Memory B cell (primary cell): ENCODE results near the gene HIVEP3.

ENCODE experiments used
- ATAC-seq: fragments of 150-1000 bp; cut with Tn5 transposase; 2 replicates; pipeline ENCODE4 v1.10.0; 2021; ENCODE audit warnings: low read depth, mild to moderate bottlenecking, moderate library complexity
- DNase-seq, 2 donors: peaks; one replicate each; pipeline ENCODE4 v3.0.0; 2022; ENCODE audit warnings: low spot score in 2 of 2
- H3K27ac Mint-ChIP-seq: one replicate; pipeline ENCODE4 v1.8.0; 2022; ENCODE audit warnings: mild to moderate bottlenecking, moderate library complexity, mixed read lengths
- H3K27me3 Mint-ChIP-seq: one replicate; pipeline ENCODE4 v1.8.0; 2022; ENCODE audit warnings: mixed read lengths
- H3K36me3 Mint-ChIP-seq: one replicate; pipeline ENCODE4 v1.8.0; 2022; ENCODE audit warnings: mild to moderate bottlenecking, mixed read lengths
- H3K4me1 Mint-ChIP-seq: one replicate; pipeline ENCODE4 v1.8.0; 2022; ENCODE audit warnings: mixed read lengths
- H3K4me3 Mint-ChIP-seq: one replicate; pipeline ENCODE4 v1.8.0; 2022; ENCODE audit warnings: mild to moderate bottlenecking, moderate library complexity, mixed read lengths
- H3K9me3 Mint-ChIP-seq: one replicate; pipeline ENCODE4 v1.8.0; 2022; ENCODE audit warnings: mixed read lengths

The HIVEP3 gene

DNA sequence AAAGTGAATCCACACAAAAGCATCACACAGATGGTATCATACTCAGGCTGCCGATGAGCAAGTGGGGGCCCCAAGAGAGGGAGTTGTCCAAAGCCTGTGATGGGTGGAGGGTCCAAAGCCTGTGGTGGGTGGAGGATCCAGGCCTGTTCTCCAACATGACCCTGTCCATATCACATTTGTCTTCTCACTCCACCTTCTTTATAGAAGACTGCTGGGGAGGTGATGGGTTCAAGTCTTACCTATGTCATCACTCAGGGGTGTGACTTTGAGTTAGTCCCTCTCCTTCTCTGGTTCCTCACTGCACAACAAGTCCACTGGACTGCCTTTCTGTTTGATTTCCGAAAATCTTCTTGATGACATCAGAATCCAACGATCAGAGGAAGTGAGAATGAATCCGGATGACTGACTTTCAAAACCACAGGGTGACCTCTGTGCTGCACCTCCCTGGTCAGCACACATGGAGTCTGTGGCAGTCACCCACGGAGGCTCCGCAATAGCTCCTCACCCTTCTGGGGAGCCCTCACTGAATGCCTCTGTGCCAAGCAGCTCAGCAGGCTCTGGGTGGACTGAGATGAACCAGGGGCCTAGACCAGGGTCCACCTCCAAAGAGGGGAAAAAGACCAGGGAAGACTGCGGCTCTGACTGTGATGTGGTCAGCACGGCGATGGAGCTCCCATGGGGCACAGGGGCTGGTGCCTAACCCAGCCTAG is 166.8 kb downstream of the HIVEP3 start:
- DNase-seq (peak; percentile 35 to 55), ATAC-seq (peak; percentile 49)
- Mint-ChIP-seq H3K36me3 (no peaks in the 10 kb centered on the region), H3K9me3 (no peaks in the 10 kb centered on the region), H3K4me3 (peak overlapping the region; percentile 50), H3K27ac (peak overlapping the region; percentile 98), H3K27me3 (no peaks in the 10 kb centered on the region), H3K4me1 (peaks cover 47% of the 10 kb centered on the region)

- Mint-ChIP-seq H3K4me1 (peaks cover 57% of the 10 kb centered on the region), H3K36me3 (no peaks in the 10 kb centered on the region), H3K27me3 (no peaks in the 10 kb centered on the region), H3K27ac (no peak overlapping the region), H3K9me3 (no peaks in the 10 kb centered on the region), H3K4me3 (peak overlapping the region; percentile 50)
- DNase-seq (no peak), ATAC-seq (no peak)
These were observed 168.6 kb downstream of the HIVEP3 start for GRCh38 chr1:41749991-41750745.

DNA sequence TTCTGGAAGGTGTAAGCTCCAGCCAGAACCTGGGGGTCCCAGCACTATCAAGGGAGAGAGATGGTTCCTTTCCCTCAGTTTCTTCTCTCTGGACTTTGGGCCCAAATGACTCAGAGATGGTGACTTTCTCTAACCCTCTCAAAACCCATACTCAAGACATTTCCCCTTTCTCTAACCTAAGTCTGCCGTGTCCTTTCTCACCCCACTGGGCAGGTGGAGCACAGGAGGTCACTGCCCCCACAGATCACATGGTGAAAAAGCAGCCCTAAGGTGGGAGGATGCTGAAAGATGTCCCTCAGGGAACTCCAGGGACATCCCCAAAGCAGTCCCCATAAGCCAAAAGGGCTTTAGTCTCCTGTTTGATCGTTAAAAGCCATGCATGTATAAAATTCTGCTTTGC is 173.7 kb downstream of the HIVEP3 start:
- Mint-ChIP-seq H3K4me1 (peaks cover 44% of the 10 kb centered on the region), H3K27me3 (no peaks in the 10 kb centered on the region), H3K4me3 (no peak overlapping the region), H3K27ac (no peak overlapping the region), H3K9me3 (no peaks in the 10 kb centered on the region), H3K36me3 (no peaks in the 10 kb centered on the region)
- ATAC-seq (peak; percentile 26), DNase-seq (no peak)

DNA sequence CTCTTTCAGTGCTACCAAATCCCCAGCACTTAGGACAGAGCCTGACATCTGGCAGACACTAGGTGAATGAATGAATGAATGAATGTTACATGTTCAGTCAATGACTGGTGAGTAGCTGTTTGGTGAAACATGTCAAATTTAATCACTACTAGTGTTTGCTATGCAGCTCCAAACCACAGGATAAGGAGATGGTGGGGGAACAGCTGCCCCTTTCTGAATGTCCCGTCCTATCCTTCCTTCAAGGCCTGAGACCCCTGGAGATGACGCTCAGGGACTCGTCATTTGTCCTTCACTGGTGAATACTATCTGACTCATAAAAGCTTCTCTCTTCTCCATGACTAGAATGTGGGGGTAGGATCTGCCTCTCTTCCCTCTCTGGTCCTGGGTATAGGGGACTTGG is 175.4 kb downstream of the HIVEP3 start:
- no peaks in the 10 kb centered on the region for H3K27me3 Mint-ChIP-seq
- no peaks in the 10 kb centered on the region for H3K36me3 Mint-ChIP-seq
- H3K4me3 Mint-ChIP-seq, result no peak overlapping the region
- H3K9me3 Mint-ChIP-seq, result no peaks in the 10 kb centered on the region
- peaks cover 46% of the 10 kb centered on the region for H3K4me1 Mint-ChIP-seq
- no peak for DNase-seq
- H3K27ac Mint-ChIP-seq, result peak overlapping the region; percentile 5
- no peak for ATAC-seq

GRCh38 chr1:41742219-41742618 is 176.5 kb downstream of the HIVEP3 start:
- peaks cover 54% of the 10 kb centered on the region for H3K4me1 Mint-ChIP-seq

DNA sequence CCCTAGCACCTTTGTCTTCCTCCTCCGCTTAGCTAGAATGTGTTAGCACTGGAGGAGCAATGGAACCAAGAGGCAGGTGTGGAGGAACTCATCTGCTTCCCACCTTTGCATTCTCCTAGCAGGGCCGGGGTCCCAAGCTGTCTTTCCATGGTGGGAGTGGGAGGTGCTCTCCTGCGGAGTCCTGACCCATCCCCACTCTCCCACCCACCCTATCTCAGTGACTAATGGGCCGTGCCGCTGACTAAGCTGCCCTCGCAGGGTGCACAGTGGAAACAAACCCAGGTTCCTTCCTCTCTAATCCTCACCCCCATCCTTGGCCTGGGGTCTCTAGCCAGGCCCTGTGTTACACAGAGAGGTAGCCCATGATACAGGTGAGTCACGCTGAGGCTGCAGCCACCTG is 177.5 kb downstream of the HIVEP3 start:
- no peak overlapping the region for H3K27ac Mint-ChIP-seq
- no peak overlapping the region for H3K4me3 Mint-ChIP-seq
- H3K36me3 Mint-ChIP-seq, result no peaks in the 10 kb centered on the region
- no peaks in the 10 kb centered on the region for H3K9me3 Mint-ChIP-seq
- ATAC-seq (no peak), DNase-seq (no peak)
- H3K4me1 Mint-ChIP-seq, result peaks cover 50% of the 10 kb centered on the region
- no peaks in the 10 kb centered on the region for H3K27me3 Mint-ChIP-seq

More at GRCh38 chr1:41742219-41742618, 176.5 kb downstream of the HIVEP3 start:
- no peaks in the 10 kb centered on the region for H3K36me3 Mint-ChIP-seq
- no peaks in the 10 kb centered on the region for H3K27me3 Mint-ChIP-seq
- no peaks in the 10 kb centered on the region for H3K9me3 Mint-ChIP-seq
- no peak overlapping the region for H3K4me3 Mint-ChIP-seq
- no peak for DNase-seq
- H3K27ac Mint-ChIP-seq, result peak overlapping the region; percentile 9
- ATAC-seq, result no peak

DNA sequence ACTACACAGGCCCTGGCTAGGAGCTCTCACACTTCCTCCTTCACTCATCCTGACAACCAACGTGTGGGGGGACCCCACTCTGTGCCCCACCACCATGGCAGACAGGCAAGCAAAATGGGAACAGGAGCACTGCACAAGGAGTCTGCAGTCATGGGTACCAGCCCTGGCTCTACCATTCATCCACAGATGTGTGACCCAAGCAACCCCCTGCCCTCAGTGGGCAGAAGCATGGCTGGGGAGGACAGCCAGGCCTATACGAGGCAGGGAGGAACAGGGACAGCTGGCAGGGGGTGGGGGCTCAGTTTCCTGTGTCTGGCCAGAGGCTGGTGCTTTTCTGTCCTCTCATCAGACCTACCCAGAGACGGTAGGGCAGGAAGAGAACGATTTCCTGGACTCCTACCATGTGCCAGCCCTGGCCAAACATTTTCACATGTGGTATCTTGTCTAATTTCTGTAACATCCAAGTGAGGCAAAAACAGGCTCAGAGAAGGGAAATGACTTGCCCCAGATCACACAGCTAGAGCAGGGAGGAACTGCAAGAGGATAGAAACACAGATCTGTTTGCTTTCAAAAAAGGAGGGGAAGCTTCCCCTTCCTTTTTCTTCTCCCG is 178.0 kb downstream of the HIVEP3 start:
- no peak overlapping the region for H3K27ac Mint-ChIP-seq
- H3K4me1 Mint-ChIP-seq, result peaks cover 50% of the 10 kb centered on the region
- no peaks in the 10 kb centered on the region for H3K27me3 Mint-ChIP-seq
- H3K4me3 Mint-ChIP-seq, result no peak overlapping the region
- H3K36me3 Mint-ChIP-seq, result no peaks in the 10 kb centered on the region
- no peak for ATAC-seq
- H3K9me3 Mint-ChIP-seq, result no peaks in the 10 kb centered on the region
- DNase-seq, result no peak

- DNase-seq (no peak), ATAC-seq (no peak)
- Mint-ChIP-seq H3K36me3 (no peaks in the 10 kb centered on the region), H3K27me3 (no peaks in the 10 kb centered on the region), H3K4me3 (no peak overlapping the region), H3K27ac (peak overlapping the region; percentile 69), H3K4me1 (peaks cover 48% of the 10 kb centered on the region), H3K9me3 (no peaks in the 10 kb centered on the region)
These were observed 178.7 kb downstream of the HIVEP3 start for GRCh38 chr1:41740058-41740457.

DNA sequence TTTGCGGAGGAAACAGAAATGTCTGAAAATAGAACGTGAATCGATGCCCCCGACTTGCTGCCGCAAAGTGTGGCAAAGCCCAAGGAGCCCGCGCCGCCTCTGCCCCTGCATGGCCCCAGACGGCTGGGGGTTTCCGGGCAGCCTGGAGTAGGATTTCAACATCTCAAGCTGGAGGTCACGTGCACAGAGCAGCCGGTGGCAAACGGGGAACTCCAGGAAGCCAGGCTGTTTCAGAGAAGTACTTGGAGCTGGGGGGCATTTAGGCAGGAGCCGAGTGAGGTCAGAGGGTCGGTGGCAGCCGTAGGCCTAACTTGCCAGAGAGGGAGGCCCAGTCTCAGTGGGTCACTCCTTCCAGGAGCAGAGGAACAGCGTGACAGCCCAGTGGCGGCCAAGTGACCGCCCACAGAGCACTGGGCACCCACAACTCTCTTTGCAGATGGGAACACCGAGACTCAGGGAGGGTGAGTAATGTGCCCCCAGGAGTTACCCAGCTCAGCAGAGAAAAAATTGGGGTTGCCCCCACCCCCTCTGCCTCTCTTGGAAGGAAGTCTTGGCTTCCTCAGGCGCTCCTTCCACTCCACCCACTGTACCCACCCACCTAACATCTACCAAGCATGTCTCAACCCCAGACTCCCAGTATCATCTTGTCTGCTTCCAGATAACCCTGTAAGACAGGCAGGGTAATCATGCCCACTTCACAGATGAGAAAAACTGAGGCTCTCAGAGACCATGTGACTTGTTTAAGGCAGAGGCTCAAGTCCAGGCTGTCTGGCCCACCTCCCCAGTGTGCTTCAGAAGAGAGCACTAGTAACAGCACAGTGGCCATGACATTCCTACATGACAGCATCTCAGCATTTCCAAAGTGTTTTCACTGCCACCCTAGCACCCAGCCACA is 179.4 kb downstream of the HIVEP3 start:
- ATAC-seq (peak; percentile 97), DNase-seq (peak; percentile 70 to 76)
- Mint-ChIP-seq H3K36me3 (no peaks in the 10 kb centered on the region), H3K9me3 (no peaks in the 10 kb centered on the region), H3K4me1 (peaks cover 43% of the 10 kb centered on the region), H3K27ac (peak overlapping the region; percentile 69), H3K4me3 (peak overlapping the region; percentile 31), H3K27me3 (no peaks in the 10 kb centered on the region)

- peak overlapping the region; percentile 31 for H3K4me3 Mint-ChIP-seq
- ATAC-seq (no peak), DNase-seq (no peak)
- H3K27me3 Mint-ChIP-seq, result no peaks in the 10 kb centered on the region
- peak overlapping the region; percentile 69 for H3K27ac Mint-ChIP-seq
- H3K36me3 Mint-ChIP-seq, result no peaks in the 10 kb centered on the region
- no peaks in the 10 kb centered on the region for H3K9me3 Mint-ChIP-seq
- H3K4me1 Mint-ChIP-seq, result peaks cover 46% of the 10 kb centered on the region
These were observed 180.2 kb downstream of the HIVEP3 start for GRCh38 chr1:41738475-41738874.

DNA sequence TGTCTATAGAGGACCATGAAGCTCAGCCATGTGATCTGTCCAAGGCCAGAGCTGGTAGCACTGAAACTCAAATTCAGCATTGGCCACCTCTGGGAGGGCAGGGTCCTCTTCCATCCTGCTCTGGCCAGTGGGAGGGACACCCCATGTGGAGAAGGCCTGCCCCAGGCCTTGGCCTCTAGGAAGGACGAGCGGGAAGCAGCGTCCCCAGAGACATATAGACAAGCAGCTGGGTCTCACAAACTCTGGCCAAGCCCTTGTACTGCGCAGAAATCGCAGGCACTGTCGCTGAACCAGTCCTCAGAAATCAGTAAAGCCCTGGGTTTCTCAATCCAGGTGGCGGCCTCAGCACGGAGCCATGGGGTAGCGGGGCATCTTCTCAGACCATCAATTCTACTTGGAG is 180.7 kb downstream of the HIVEP3 start:
- peaks cover 46% of the 10 kb centered on the region for H3K4me1 Mint-ChIP-seq
- no peak overlapping the region for H3K4me3 Mint-ChIP-seq
- H3K9me3 Mint-ChIP-seq, result no peaks in the 10 kb centered on the region
- no peaks in the 10 kb centered on the region for H3K36me3 Mint-ChIP-seq
- ATAC-seq, result no peak
- H3K27me3 Mint-ChIP-seq, result no peaks in the 10 kb centered on the region
- peak overlapping the region; percentile 42 for H3K27ac Mint-ChIP-seq
- DNase-seq, result no peak

DNA sequence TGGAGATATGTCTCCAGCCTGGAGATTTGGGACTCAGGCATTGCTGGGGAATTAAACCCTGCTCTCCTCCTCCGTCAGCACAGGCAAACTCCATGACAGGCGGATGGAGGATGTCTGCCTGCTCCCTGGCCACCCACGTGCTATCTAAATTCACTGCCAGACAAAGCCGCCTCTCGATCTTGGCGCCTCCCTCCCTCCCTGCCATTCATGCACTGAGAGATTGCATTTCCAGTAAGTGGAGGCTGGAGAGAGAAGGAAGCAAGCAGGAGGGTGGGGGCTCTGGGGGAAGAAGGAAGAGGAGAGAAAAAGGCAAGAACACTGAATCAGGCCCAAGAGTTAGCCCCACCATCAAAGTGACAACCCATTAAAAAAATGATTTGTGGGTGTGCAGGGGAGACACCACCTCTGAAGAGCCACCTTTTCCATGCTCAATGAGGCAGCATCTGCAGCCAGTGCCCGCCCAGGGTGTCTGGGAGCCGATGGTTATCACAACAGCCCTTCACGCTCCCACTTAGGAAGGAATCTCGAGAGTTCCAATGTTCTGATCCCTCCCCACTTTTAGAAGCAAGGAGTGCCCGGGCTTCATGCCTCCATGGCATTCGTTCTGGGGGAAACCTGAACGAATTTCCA is 183.0 kb downstream of the HIVEP3 start:
- ATAC-seq, result no peak
- Mint-ChIP-seq H3K4me1 (peaks cover 41% of the 10 kb centered on the region), H3K36me3 (no peaks in the 10 kb centered on the region), H3K27ac (no peak overlapping the region), H3K4me3 (no peak overlapping the region), H3K27me3 (no peaks in the 10 kb centered on the region), H3K9me3 (no peaks in the 10 kb centered on the region)
- no peak for DNase-seq

- DNase-seq, result no peak
- no peak for ATAC-seq
- Mint-ChIP-seq H3K36me3 (no peaks in the 10 kb centered on the region), H3K4me1 (peaks cover 38% of the 10 kb centered on the region), H3K27me3 (no peaks in the 10 kb centered on the region), H3K27ac (peak overlapping the region; percentile 0), H3K4me3 (no peak overlapping the region), H3K9me3 (no peaks in the 10 kb centered on the region)
These were observed 183.6 kb downstream of the HIVEP3 start for GRCh38 chr1:41735139-41735538.
